Neural progenitor cell (in vitro differentiated cells): ENCODE data around the gene MT1A. TPM values are rescaled to one million over a fixed set of nuclear protein-coding genes. Genes with fewer than 3 reads are reported as not detected.
A peak's percentile ranks its signal among the peaks of the same experiment; 100 is the strongest.

Experiments
- DNase-seq: peaks from one replicate; pipeline ENCODE4 v3.0.0-alpha.2; 2016; ENCODE audit warnings: low spot score
- H2AFZ ChIP-seq: fragments of 200-600 bp; sonication (generic); replicated peaks from 2 replicates; pipeline ENCODE4 v1.6.1; 2016; ENCODE audit warnings: antibody characterized with exemption
- H3F3A ChIP-seq: fragments of 200-600 bp; sonication (generic); 2 replicates; pipeline ENCODE4 v1.6.1; 2016; ENCODE audit warnings: antibody characterized with exemption, low read depth
- H3K27ac ChIP-seq: fragments of 200-600 bp; sonication (generic); 2 replicates; pipeline ENCODE4 v1.5.1; 2016; ENCODE audit warnings: mild to moderate bottlenecking
- H3K27me3 ChIP-seq: fragments of 200-600 bp; sonication (generic); 2 replicates; pipeline ENCODE4 v1.6.1; 2016; ENCODE audit warnings: mild to moderate bottlenecking, moderate library complexity
- H3K36me3 ChIP-seq: fragments of 200-600 bp; sonication (generic); 2 replicates; pipeline ENCODE4 v1.5.1; 2016
- H3K4me1 ChIP-seq: fragments of 200-600 bp; sonication (generic); 2 replicates; pipeline ENCODE4 v1.6.1; 2016; ENCODE audit warnings: mixed run types
- H3K4me2 ChIP-seq: fragments of 200-600 bp; sonication (generic); 2 replicates; pipeline ENCODE4 v1.6.1; 2016
- H3K4me3 ChIP-seq: fragments of 200-600 bp; sonication (generic); 2 replicates; pipeline ENCODE4 v1.5.1; 2016
- H3K79me2 ChIP-seq: fragments of 200-600 bp; sonication (generic); 2 replicates; pipeline ENCODE4 v1.6.1; 2016; ENCODE audit warnings: low read depth
- H3K9ac ChIP-seq: fragments of 200-600 bp; sonication (generic); 2 replicates; pipeline ENCODE4 v1.6.1; 2016
- H3K9me3 ChIP-seq: fragments of 200-600 bp; sonication (generic); 2 replicates; pipeline ENCODE4 v1.5.1; 2016; ENCODE audit warnings: low read depth
- H4K20me1 ChIP-seq: fragments of 200-600 bp; sonication (generic); 2 replicates; pipeline ENCODE4 v1.6.1; 2016; ENCODE audit warnings: low read depth
- H3K27ac Mint-ChIP-seq: 3 replicates; pipeline ENCODE4 v1.8.0; 2021; ENCODE audit warnings: mixed read lengths
- H3K27me3 Mint-ChIP-seq: 2 replicates; pipeline ENCODE4 v1.8.0; 2022; ENCODE audit warnings: low read depth, mild to moderate bottlenecking, inconsistent platforms, moderate library complexity, mixed read lengths; ENCODE audit not compliant: insufficient read depth
- H3K36me3 Mint-ChIP-seq: 3 replicates; pipeline ENCODE4 v1.8.0; 2021; ENCODE audit warnings: mixed read lengths
- H3K4me1 Mint-ChIP-seq: 3 replicates; pipeline ENCODE4 v1.8.0; 2021; ENCODE audit warnings: mixed read lengths
- H3K4me3 Mint-ChIP-seq: 3 replicates; pipeline ENCODE4 v1.8.0; 2021; ENCODE audit warnings: mild to moderate bottlenecking, moderate library complexity, mixed read lengths
- H3K9me3 Mint-ChIP-seq: 3 replicates; pipeline ENCODE4 v1.8.0; 2020; ENCODE audit warnings: mixed read lengths
- CTCF ChIP-seq: fragments of 200-600 bp; sonication (generic); IDR thresholded peaks from 2 replicates; pipeline ENCODE4 v1.5.1; 2017; ENCODE audit warnings: antibody characterized with exemption, mild to moderate bottlenecking
- EZH2 ChIP-seq: fragments of 200-600 bp; sonication (generic); IDR thresholded peaks from 2 replicates; pipeline ENCODE4 v1.6.1; 2017; ENCODE audit warnings: antibody characterized with exemption, mild to moderate bottlenecking, moderate library complexity
- EZH2phosphoT487 ChIP-seq: fragments of 200-600 bp; sonication (generic); IDR thresholded peaks from 2 replicates; pipeline ENCODE4 v1.6.1; 2017; ENCODE audit warnings: antibody characterized with exemption
- total RNA-seq: library from RNA; depleted of rRNA; stranded (reverse); fragments of >200 nt; gene quantifications from 2 replicates; pipeline ENCODE4 v1.2.3, GENCODE V29; 2015; ENCODE audit warnings: low replicate concordance

The MT1A gene
- total RNA-seq, 1 donor from 2014 or later, result not detected

DNA sequence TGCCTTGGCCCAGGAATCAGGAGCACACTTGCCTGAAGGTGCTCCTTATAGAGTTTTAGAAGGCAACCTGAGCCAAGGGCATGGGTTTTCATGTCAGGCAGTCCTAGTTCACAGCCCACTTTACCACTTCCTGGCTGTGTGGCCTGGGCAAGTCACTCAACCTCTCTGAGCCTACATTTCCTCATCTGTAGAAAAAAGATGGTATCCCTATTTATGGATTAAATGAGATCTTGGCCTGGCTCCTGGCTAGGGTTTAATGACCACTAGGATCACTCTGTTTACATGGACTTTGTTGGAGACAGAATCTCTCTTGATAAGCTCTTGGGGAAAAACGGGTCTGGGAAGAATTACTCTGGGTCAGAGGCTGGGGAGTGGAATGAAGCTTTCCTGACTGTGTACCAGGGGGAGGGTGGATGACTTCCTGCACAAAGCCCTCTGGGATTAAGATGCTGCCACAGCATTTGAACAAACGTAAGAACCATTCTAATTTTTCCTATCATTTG lies 27.8 kb upstream of the MT1A start:
- Histone ChIP-seq H2AFZ (no peak overlapping the region), H3K4me1 (peaks cover 18% of the 10 kb centered on the region), H3K9me3 (no peaks in the 10 kb centered on the region), H3K27me3 (peaks cover 100% of the 10 kb centered on the region), H3K36me3 (no peaks in the 10 kb centered on the region), H4K20me1 (peaks cover 16% of the 10 kb centered on the region), H3K27ac (no peak overlapping the region), H3K4me2 (no peak overlapping the region), H3K79me2 (no peaks in the 10 kb centered on the region), H3K4me3 (no peak overlapping the region), H3F3A (peaks cover 24% of the 10 kb centered on the region), H3K9ac (no peak overlapping the region)
- Mint-ChIP-seq H3K36me3 (no peaks in the 10 kb centered on the region), H3K4me3 (no peak overlapping the region), H3K9me3 (no peaks in the 10 kb centered on the region), H3K27me3 (peaks cover 21% of the 10 kb centered on the region), H3K27ac (no peak overlapping the region), H3K4me1 (peaks cover 35% of the 10 kb centered on the region)
- DNase-seq, result no peak
- TF ChIP-seq EZH2phosphoT487 (no peak), EZH2 (no peak), CTCF (no peak)

- Histone ChIP-seq H2AFZ (no peak overlapping the region), H3K36me3 (no peaks in the 10 kb centered on the region), H3K4me2 (no peak overlapping the region), H3K27me3 (peaks cover 100% of the 10 kb centered on the region), H3K4me1 (peaks cover 18% of the 10 kb centered on the region), H3F3A (peaks cover 24% of the 10 kb centered on the region), H3K9me3 (no peaks in the 10 kb centered on the region), H3K27ac (no peak overlapping the region), H3K79me2 (no peaks in the 10 kb centered on the region), H3K4me3 (no peak overlapping the region), H3K9ac (no peak overlapping the region), H4K20me1 (peaks cover 16% of the 10 kb centered on the region)
- no peak for TF ChIP-seq CTCF
- no peak for TF ChIP-seq EZH2phosphoT487
- TF ChIP-seq EZH2, result no peak
- Mint-ChIP-seq H3K4me3 (peak overlapping the region; percentile 58), H3K27me3 (peaks cover 25% of the 10 kb centered on the region), H3K9me3 (no peaks in the 10 kb centered on the region), H3K27ac (no peak overlapping the region), H3K4me1 (peaks cover 35% of the 10 kb centered on the region), H3K36me3 (no peaks in the 10 kb centered on the region)
- DNase-seq, result no peak
These were observed 27.1 kb upstream of the MT1A start for GRCh38 chr16:56611281-56611833.

GRCh38 chr16:56613706-56614105 lies 24.8 kb upstream of the MT1A start:
- Histone ChIP-seq H4K20me1 (peaks cover 28% of the 10 kb centered on the region), H3K27ac (no peak overlapping the region), H3K9me3 (no peaks in the 10 kb centered on the region), H3K79me2 (no peaks in the 10 kb centered on the region), H3K4me3 (no peak overlapping the region), H3K36me3 (no peaks in the 10 kb centered on the region), H3K9ac (no peak overlapping the region), H3K27me3 (peaks cover 100% of the 10 kb centered on the region), H3K4me1 (peaks cover 24% of the 10 kb centered on the region), H2AFZ (no peak overlapping the region), H3F3A (peaks cover 11% of the 10 kb centered on the region), H3K4me2 (no peak overlapping the region)
- no peak for DNase-seq
- Mint-ChIP-seq H3K9me3 (peaks cover 2% of the 10 kb centered on the region), H3K36me3 (no peaks in the 10 kb centered on the region), H3K27ac (no peak overlapping the region), H3K27me3 (peaks cover 40% of the 10 kb centered on the region), H3K4me3 (no peak overlapping the region), H3K4me1 (peaks cover 38% of the 10 kb centered on the region)
- TF ChIP-seq EZH2 (no peak), EZH2phosphoT487 (no peak), CTCF (no peak)
